ENCODE results near the gene SLC35E3.

Gene SLC35E3

GRCh38 chr12:68793436-68793835 lies 47.5 kb downstream of the SLC35E3 start:
- no peaks in the 10 kb centered on the region for H3K9me3 ChIP-seq (replicated peaks; ENCODE audit: insufficient read depth, low read length)
- no peaks in the 10 kb centered on the region for H3K27me3 ChIP-seq (replicated peaks; ENCODE audit: insufficient read depth, low read length)
- 0 out of 2 replicates have a peak, but pooled peaks cover 4% of the 10 kb centered on the region for H3K4me1 ChIP-seq (ENCODE audit: low read length)
- TF ChIP-seq CTCF (IDR thresholded peaks at IDR 0.05; ENCODE audit: low read length) = no peak
- no peak for TF ChIP-seq EZH2phosphoT487 (IDR thresholded peaks at IDR 0.05; ENCODE audit: low read length)
- no peak for TF ChIP-seq EZH2 (optimal IDR thresholded peaks at IDR 0.05; ENCODE audit: low read depth, low read length)
- no peaks in the 10 kb centered on the region for H3K9me2 ChIP-seq (replicated peaks; ENCODE audit: insufficient read depth, low read length)
- no peak for DNase-seq
- no peaks in the 10 kb centered on the region for H3F3A ChIP-seq (ENCODE audit: insufficient read depth, low read length)
- H3K4me3 ChIP-seq (ENCODE audit: low read length) = no peak overlapping the region
- H3K27ac ChIP-seq (ENCODE audit: low read length) = no peak overlapping the region
- no peaks in the 10 kb centered on the region for H4K20me1 ChIP-seq (ENCODE audit: insufficient read depth, low read length)
- no peaks in the 10 kb centered on the region for H3K36me3 ChIP-seq (replicated peaks; ENCODE audit: insufficient read depth, low read length)
- peak overlapping the region; percentile 2; the same call in 1 of the 2 replicates for H2AFZ ChIP-seq (ENCODE audit: low read length)
- H3K9ac ChIP-seq (ENCODE audit: low read length) = no peak overlapping the region
- no peak overlapping the region for H3K4me2 ChIP-seq (ENCODE audit: low read depth, low read length)
- no peaks in the 10 kb centered on the region for H3K79me2 ChIP-seq (ENCODE audit: low read length)

GRCh38 chr12:68793975-68794652 lies 48.1 kb downstream of the SLC35E3 start:
- Histone ChIP-seq H3K79me2 (ENCODE audit: low read length) (no peaks in the 10 kb centered on the region), H3K9me2 (replicated peaks; ENCODE audit: insufficient read depth, low read length) (no peaks in the 10 kb centered on the region), H3K27me3 (replicated peaks; ENCODE audit: insufficient read depth, low read length) (no peaks in the 10 kb centered on the region), H3K4me2 (ENCODE audit: low read depth, low read length) (no peak overlapping the region), H4K20me1 (ENCODE audit: insufficient read depth, low read length) (no peaks in the 10 kb centered on the region), H3K9me3 (replicated peaks; ENCODE audit: insufficient read depth, low read length) (no peaks in the 10 kb centered on the region), H3K4me1 (ENCODE audit: low read length) (0 out of 2 replicates have a peak, but pooled peaks cover 4% of the 10 kb centered on the region), H3K4me3 (ENCODE audit: low read length) (no peak overlapping the region), H3F3A (ENCODE audit: insufficient read depth, low read length) (no peaks in the 10 kb centered on the region), H3K36me3 (replicated peaks; ENCODE audit: insufficient read depth, low read length) (no peaks in the 10 kb centered on the region), H3K27ac (ENCODE audit: low read length) (no peak overlapping the region), H2AFZ (ENCODE audit: low read length) (no peak overlapping the region), H3K9ac (ENCODE audit: low read length) (no peak overlapping the region)
- TF ChIP-seq EZH2 (optimal IDR thresholded peaks at IDR 0.05; ENCODE audit: low read depth, low read length) (no peak), EZH2phosphoT487 (IDR thresholded peaks at IDR 0.05; ENCODE audit: low read length) (no peak), CTCF (IDR thresholded peaks at IDR 0.05; ENCODE audit: low read length) (no peak)
- no peak for DNase-seq

- no peaks in the 10 kb centered on the region for H3K9me3 ChIP-seq (replicated peaks; ENCODE audit: insufficient read depth, low read length)
- H3K27me3 ChIP-seq (replicated peaks; ENCODE audit: insufficient read depth, low read length) = no peaks in the 10 kb centered on the region
- H3K4me1 ChIP-seq (ENCODE audit: low read length) = 0 out of 2 replicates have a peak, but pooled peaks cover 4% of the 10 kb centered on the region
- no peak for DNase-seq
- H3K4me3 ChIP-seq (ENCODE audit: low read length) = no peak overlapping the region
- no peak overlapping the region for H3K4me2 ChIP-seq (ENCODE audit: low read depth, low read length)
- no peak for TF ChIP-seq EZH2phosphoT487 (IDR thresholded peaks at IDR 0.05; ENCODE audit: low read length)
- TF ChIP-seq EZH2 (optimal IDR thresholded peaks at IDR 0.05; ENCODE audit: low read depth, low read length) = no peak
- TF ChIP-seq CTCF (IDR thresholded peaks at IDR 0.05; ENCODE audit: low read length) = no peak
- H3F3A ChIP-seq (ENCODE audit: insufficient read depth, low read length) = no peaks in the 10 kb centered on the region
- H4K20me1 ChIP-seq (ENCODE audit: insufficient read depth, low read length) = no peaks in the 10 kb centered on the region
- no peaks in the 10 kb centered on the region for H3K9me2 ChIP-seq (replicated peaks; ENCODE audit: insufficient read depth, low read length)
- H3K36me3 ChIP-seq (replicated peaks; ENCODE audit: insufficient read depth, low read length) = no peaks in the 10 kb centered on the region
- no peak overlapping the region for H3K9ac ChIP-seq (ENCODE audit: low read length)
- H3K79me2 ChIP-seq (ENCODE audit: low read length) = no peaks in the 10 kb centered on the region
- H2AFZ ChIP-seq (ENCODE audit: low read length) = no peak overlapping the region
- H3K27ac ChIP-seq (ENCODE audit: low read length) = no peak overlapping the region
These were observed 48.8 kb downstream of the SLC35E3 start for GRCh38 chr12:68794653-68795251.

Data from MM.1S (cell line).